B cell (primary cell): ENCODE measurements around the gene LRIT2. TPM values are rescaled to one million over a fixed set of nuclear protein-coding genes. Genes with fewer than 3 reads are reported as not detected.

ENCODE experiments used
- ATAC-seq: fragments of 200-7000 bp; cut with Tn5 transposase; one replicate; pipeline ENCODE4 v1.10.0; 2021; ENCODE audit warnings: low read depth, mild to moderate bottlenecking, moderate number of reproducible peaks, moderate library complexity
- CTCF ChIA-PET: fragments of 350-600 bp; sonication (Branson Sonifier 250); formaldehyde crosslinking; loops from one replicate; lab custom pipeline; 2021; ENCODE audit warnings: antibody characterized with exemption, inconsistent platforms; lab: Charles Lee
- POLR2A ChIA-PET: fragments of 350-600 bp; sonication (Branson Sonifier 250); formaldehyde crosslinking; loops from one replicate; lab custom pipeline; 2021; ENCODE audit warnings: antibody characterized with exemption; lab: Charles Lee
- DNase-seq: peaks from one replicate; pipeline ENCODE4 v3.0.0; 2013
- H2AFZ ChIP-seq: 2 replicates; pipeline ENCODE4 v1.6.1; 2012; ENCODE audit warnings: mild to moderate bottlenecking, low read depth, low read length; ENCODE audit not compliant: insufficient read depth, poor library complexity, severe bottlenecking
- H3K27ac ChIP-seq, 2 donors: 1 replicate in 1 of 2; 2 replicates in 1 of 2; pipeline ENCODE4 v1.5.1; 2012 to 2013; ENCODE audit warnings: low read length in 2 of 2, mild to moderate bottlenecking in 2 of 2, moderate library complexity in 1 of 2
- H3K27me3 ChIP-seq, 4 experiments: fragments of 200-600 bp in 1 of 4; sonication (generic) in 1 of 4; replicated peaks in 1 of 4; 1 replicate in 2 of 4; 2 replicates in 2 of 4; pipeline versions ENCODE4 v1.6.1 to v1.7.0; 2013 to 2016; ENCODE audit warnings: low read length in 3 of 4, mild to moderate bottlenecking in 2 of 4, mixed read lengths in 1 of 4, moderate library complexity in 1 of 4; ENCODE audit not compliant: insufficient read depth in 4 of 4, control insufficient read depth in 3 of 4; ENCODE audit errors: control extremely low read depth in 1 of 4
- H3K36me3 ChIP-seq, 2 experiments: replicated peaks in 1 of 2; 1 replicate in 1 of 2; 2 replicates in 1 of 2; pipeline versions ENCODE4 v1.6.1 to v1.7.1; 2013; ENCODE audit warnings: low read length in 1 of 2; ENCODE audit not compliant: insufficient read depth in 2 of 2, control insufficient read depth in 1 of 2; ENCODE audit errors: control extremely low read depth in 1 of 2, extremely low read depth in 1 of 2
- H3K4me1 ChIP-seq, 2 donors: fragments of 200-600 bp in 1 of 2; sonication (generic) in 1 of 2; 1 replicate in 1 of 2; 2 replicates in 1 of 2; pipeline versions ENCODE4 v1.5.1 to v1.6.1; 2013 to 2017; ENCODE audit warnings: low read length in 2 of 2; ENCODE audit not compliant: control insufficient read depth in 2 of 2, insufficient read depth in 2 of 2
- H3K4me2 ChIP-seq: replicated peaks from 2 replicates; pipeline ENCODE3; 2012; ENCODE audit warnings: mild to moderate bottlenecking, low read depth, low read length; ENCODE audit not compliant: poor library complexity, severe bottlenecking
- H3K4me3 ChIP-seq, 5 experiments: fragments of 200-600 bp in 1 of 5; sonication (generic) in 1 of 5; 1 replicate in 3 of 5; 2 replicates in 2 of 5; pipeline versions ENCODE4 v1.5.1 to v1.7.0; 2011 to 2016; ENCODE audit warnings: low read length in 4 of 5, mild to moderate bottlenecking in 4 of 5, low read depth in 2 of 5, control low read depth in 1 of 5, moderate library complexity in 1 of 5; ENCODE audit not compliant: insufficient read depth in 1 of 5; ENCODE audit errors: control extremely low read depth in 1 of 5, extremely low read depth in 1 of 5
- H3K79me2 ChIP-seq: fragments of 200-600 bp; sonication (generic); one replicate; pipeline ENCODE4 v1.6.0; 2016; ENCODE audit warnings: low read length; ENCODE audit not compliant: control insufficient read depth, insufficient read depth
- H3K9ac ChIP-seq: fragments of 200-600 bp; sonication (generic); 2 replicates; pipeline ENCODE4 v1.6.1; 2017; ENCODE audit warnings: mild to moderate bottlenecking, low read length, moderate library complexity
- H3K9me3 ChIP-seq, 3 donors: one replicate each; pipeline versions ENCODE4 v1.6.1 to v1.7.1; 2013; ENCODE audit warnings: low read length in 2 of 3; ENCODE audit not compliant: control insufficient read depth in 2 of 3, insufficient read depth in 1 of 3; ENCODE audit errors: control extremely low read depth in 1 of 3
- H4K20me1 ChIP-seq: 2 replicates; pipeline ENCODE4 v1.6.0; 2012; ENCODE audit warnings: mild to moderate bottlenecking, low read length; ENCODE audit not compliant: insufficient read depth, control insufficient read depth, poor library complexity, severe bottlenecking
- H3K27ac Mint-ChIP-seq: one replicate; pipeline ENCODE4 v1.8.0; 2021; ENCODE audit warnings: mixed read lengths
- H3K27me3 Mint-ChIP-seq: one replicate; pipeline ENCODE4 v1.8.0; 2021; ENCODE audit warnings: mixed read lengths
- H3K4me1 Mint-ChIP-seq: one replicate; pipeline ENCODE4 v1.8.0; 2021; ENCODE audit warnings: mixed read lengths
- H3K4me3 Mint-ChIP-seq: one replicate; pipeline ENCODE4 v1.8.0; 2021; ENCODE audit warnings: mixed read lengths
- H3K9me3 Mint-ChIP-seq: one replicate; pipeline ENCODE4 v1.8.0; 2022; ENCODE audit warnings: mixed read lengths; ENCODE audit not compliant: insufficient read depth
- EZH2 ChIP-seq: IDR thresholded peaks from 2 replicates; pipeline ENCODE4 v1.6.1; 2012; ENCODE audit warnings: borderline replicate concordance, low read depth, mild to moderate bottlenecking, moderate library complexity, low read length; ENCODE audit not compliant: insufficient read depth, poor library complexity, severe bottlenecking
- WGBS: methylation state at CpG from one replicate; pipeline ENCODE4 v1.1.5; 2013; ENCODE audit warnings: missing lambda C conversion rate; ENCODE audit not compliant: insufficient coverage; 5-methylcytosine and 5-hydroxymethylcytosine counted together
- intact Hi-C: fragments of 100-400 bp; cut with micrococcal nuclease; formaldehyde crosslinking; loops from one replicate; pipeline ENCODE4 v1.10.0; 2022
- polyA plus RNA-seq: library from polyadenylated mRNA; depleted of rRNA; stranded (reverse); fragments of >200 nt; gene quantifications from 2 replicates; pipeline ENCODE4 v1.2.3, GENCODE V29; 2012
- total RNA-seq, 2 donors: library from RNA; stranded (reverse); fragments of 120-200 nt in 1 of 2; gene quantifications; 1 replicate in 1 of 2; 2 replicates in 1 of 2; pipeline versions ENCODE4 v1.2.3 to v1.2.4, GENCODE V29; 2013 to 2022
- TF ChIP-seq, protein P1 (sequence below): fragments of 200-600 bp; IDR thresholded peaks from one replicate; pipeline ENCODE4 v1.8.0; 2022; ENCODE audit warnings: antibody characterized with exemption, mild to moderate bottlenecking

Gene LRIT2
- total and polyA plus RNA-seq, 2 donors (not counting 1 experiment from before 2014, with no cell fraction given) = not detected

DNA sequence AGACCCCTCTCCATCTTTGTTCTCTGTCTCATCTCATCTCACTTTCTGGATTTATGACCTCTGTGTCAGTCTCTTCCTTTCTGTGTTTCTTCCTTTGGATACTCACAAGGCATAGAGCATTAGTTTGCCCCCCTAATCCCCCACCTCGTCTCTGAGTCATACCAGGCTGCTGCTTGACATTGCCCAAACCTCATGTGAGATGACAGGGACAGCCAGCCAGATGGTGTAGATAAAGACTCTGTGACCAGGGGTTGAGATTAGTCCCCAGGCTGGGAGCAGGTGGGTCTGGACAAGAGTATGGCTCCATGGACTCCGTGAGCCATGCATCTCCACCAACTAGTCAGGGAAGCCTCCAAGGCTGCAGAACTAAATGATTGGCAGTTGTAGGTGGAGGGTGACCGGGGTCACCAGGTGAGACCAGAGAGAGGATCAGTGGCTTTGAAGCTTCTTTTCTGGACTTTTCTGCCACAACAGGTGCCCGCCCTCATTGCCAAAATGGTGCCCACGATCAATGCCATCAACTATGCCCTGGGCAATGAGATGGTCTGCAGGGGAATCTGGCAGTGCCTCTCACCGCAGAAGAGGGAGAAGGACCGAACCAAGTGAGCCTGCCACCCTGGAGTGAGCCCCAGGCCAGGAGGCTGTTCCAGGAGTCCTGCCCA, 32.8 kb upstream of the LRIT2 start:
- no peaks in the 10 kb centered on the region for H3K9me3 Mint-ChIP-seq
- intact Hi-C loops = no loop called here

More for the DNA sequence above, 32.8 kb upstream of the LRIT2 start:
- Histone ChIP-seq H3K79me2 (no peaks in the 10 kb centered on the region), H3K4me3 (no peak overlapping the region), H3K9ac (no peak overlapping the region), H3K27ac (no peak overlapping the region), H3K4me2 (no peak overlapping the region), H4K20me1 (no peaks in the 10 kb centered on the region), H3K27me3 (peaks cover 0 to 19% (median 2%) of the 10 kb centered on the region in 4 experiments), H3K36me3 (no peaks in the 10 kb centered on the region), H2AFZ (no peak overlapping the region), H3K4me1 (no peaks in the 10 kb centered on the region), H3K9me3 (no peaks in the 10 kb centered on the region)
- no peaks in the 10 kb centered on the region for H3K4me1 Mint-ChIP-seq
- TF ChIP-seq EZH2 = no peak
- TF ChIP-seq, protein P1, sequence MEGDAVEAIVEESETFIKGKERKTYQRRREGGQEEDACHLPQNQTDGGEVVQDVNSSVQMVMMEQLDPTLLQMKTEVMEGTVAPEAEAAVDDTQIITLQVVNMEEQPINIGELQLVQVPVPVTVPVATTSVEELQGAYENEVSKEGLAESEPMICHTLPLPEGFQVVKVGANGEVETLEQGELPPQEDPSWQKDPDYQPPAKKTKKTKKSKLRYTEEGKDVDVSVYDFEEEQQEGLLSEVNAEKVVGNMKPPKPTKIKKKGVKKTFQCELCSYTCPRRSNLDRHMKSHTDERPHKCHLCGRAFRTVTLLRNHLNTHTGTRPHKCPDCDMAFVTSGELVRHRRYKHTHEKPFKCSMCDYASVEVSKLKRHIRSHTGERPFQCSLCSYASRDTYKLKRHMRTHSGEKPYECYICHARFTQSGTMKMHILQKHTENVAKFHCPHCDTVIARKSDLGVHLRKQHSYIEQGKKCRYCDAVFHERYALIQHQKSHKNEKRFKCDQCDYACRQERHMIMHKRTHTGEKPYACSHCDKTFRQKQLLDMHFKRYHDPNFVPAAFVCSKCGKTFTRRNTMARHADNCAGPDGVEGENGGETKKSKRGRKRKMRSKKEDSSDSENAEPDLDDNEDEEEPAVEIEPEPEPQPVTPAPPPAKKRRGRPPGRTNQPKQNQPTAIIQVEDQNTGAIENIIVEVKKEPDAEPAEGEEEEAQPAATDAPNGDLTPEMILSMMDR = no peak
- H3K4me3 Mint-ChIP-seq = no peak overlapping the region
- peaks cover 37% of the 10 kb centered on the region for H3K27me3 Mint-ChIP-seq
- DNase-seq (no peak), ATAC-seq (no peak)
- H3K27ac Mint-ChIP-seq = no peak overlapping the region
- 88% methylated on average over 6 of the region's 7 CpGs for WGBS
- ChIA-PET POLR2A (no interaction called here), CTCF (no interaction called here)
